NT2/D1 (cell line): Measurements from ENCODE around the gene EXT2.

ENCODE experiments used
- YY1 ChIP-seq: IDR thresholded peaks from 2 replicates; pipeline ENCODE4 v1.6.1; 2011; ENCODE audit not compliant: insufficient read length, insufficient read depth
- ZNF274 ChIP-seq: IDR thresholded peaks from 2 replicates; pipeline ENCODE4 v1.6.1; 2011; ENCODE audit warnings: mild to moderate bottlenecking, low read depth, low read length

- no peak for TF ChIP-seq ZNF274
- TF ChIP-seq YY1, result no peak
These were observed 6.6 kb upstream of the EXT2 start for GRCh38 chr11:44088871-44089270.
